Measurements from ENCODE around the gene MTMR10. TPM values are rescaled to one million over a fixed set of nuclear protein-coding genes. Genes with fewer than 3 reads are reported as not detected.

Gene MTMR10
- total and polyA plus RNA-seq, 2 donors (not counting 1 experiment from before 2014, with no cell fraction given), result 17.3 to 44.6 TPM

DNA sequence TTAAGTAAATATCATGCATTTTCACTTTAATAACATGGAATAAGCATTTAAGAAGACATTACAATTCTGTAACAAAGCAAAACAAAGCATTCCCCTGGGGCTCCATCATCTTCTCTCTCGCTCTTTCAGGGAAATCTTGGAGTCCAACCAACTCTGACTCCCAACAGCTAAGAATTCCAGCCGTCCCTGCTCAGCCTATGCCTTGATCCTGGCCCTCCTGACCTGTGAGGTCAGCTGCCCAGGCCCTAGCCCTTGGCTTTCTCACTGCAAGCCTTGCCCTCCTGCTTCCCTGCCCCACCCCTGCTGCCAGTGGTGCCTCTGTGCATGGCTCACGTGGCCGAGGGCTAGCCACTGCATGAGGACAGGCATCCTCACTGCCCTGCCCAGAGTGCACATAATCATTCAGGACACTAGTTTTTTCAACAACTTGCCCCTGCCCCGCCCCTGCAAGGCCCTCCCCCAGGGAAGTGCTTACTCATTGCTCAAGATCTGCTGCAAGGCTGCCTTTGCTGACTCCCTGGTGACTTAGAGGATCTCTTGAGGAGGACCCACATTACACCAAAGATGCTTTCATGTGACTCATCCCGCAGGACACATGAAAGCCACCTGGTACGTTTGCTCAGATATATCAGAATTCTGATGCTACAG, 37.6 kb downstream of the MTMR10 start:
- H3K79me2 ChIP-seq (ENCODE audit: control insufficient read depth, insufficient read depth, low read length), result no peaks in the 10 kb centered on the region
- peaks cover 9% of the 10 kb centered on the region for H3K4me1 ChIP-seq (ENCODE audit: control insufficient read depth, extremely low read depth, insufficient read depth, low read length)
- no peak for TF ChIP-seq EZH2 (IDR thresholded peaks at IDR 0.05; ENCODE audit: low read length, missing control alignments)
- TF ChIP-seq, protein P1, sequence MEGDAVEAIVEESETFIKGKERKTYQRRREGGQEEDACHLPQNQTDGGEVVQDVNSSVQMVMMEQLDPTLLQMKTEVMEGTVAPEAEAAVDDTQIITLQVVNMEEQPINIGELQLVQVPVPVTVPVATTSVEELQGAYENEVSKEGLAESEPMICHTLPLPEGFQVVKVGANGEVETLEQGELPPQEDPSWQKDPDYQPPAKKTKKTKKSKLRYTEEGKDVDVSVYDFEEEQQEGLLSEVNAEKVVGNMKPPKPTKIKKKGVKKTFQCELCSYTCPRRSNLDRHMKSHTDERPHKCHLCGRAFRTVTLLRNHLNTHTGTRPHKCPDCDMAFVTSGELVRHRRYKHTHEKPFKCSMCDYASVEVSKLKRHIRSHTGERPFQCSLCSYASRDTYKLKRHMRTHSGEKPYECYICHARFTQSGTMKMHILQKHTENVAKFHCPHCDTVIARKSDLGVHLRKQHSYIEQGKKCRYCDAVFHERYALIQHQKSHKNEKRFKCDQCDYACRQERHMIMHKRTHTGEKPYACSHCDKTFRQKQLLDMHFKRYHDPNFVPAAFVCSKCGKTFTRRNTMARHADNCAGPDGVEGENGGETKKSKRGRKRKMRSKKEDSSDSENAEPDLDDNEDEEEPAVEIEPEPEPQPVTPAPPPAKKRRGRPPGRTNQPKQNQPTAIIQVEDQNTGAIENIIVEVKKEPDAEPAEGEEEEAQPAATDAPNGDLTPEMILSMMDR (conservative IDR thresholded peaks at IDR 0.05 in 1 of 2, IDR thresholded peaks at IDR 0.05 in 1 of 2; ENCODE audit: low read depth in 1 of 2, low read length in 2 of 2), result no peak
- no peaks in the 10 kb centered on the region for H3K27me3 ChIP-seq (ENCODE audit: control insufficient read depth, insufficient read depth, low read length)
- H2AFZ ChIP-seq (ENCODE audit: low read length), result no peak overlapping the region
- H3K4me2 ChIP-seq (ENCODE audit: extremely low read depth, insufficient read depth, low read length), result peak overlapping the region; percentile 65
- peak overlapping the region; percentile 77 for H3K27ac ChIP-seq (ENCODE audit: insufficient read depth, low read length)
- H3K36me3 ChIP-seq (ENCODE audit: control insufficient read depth, insufficient read depth, low read length), result peaks cover 17% of the 10 kb centered on the region
- no peaks in the 10 kb centered on the region for H3K9me3 ChIP-seq (ENCODE audit: control insufficient read depth, insufficient read depth, low read depth, low read length)
- no peaks in the 10 kb centered on the region for H4K20me1 ChIP-seq (ENCODE audit: control insufficient read depth, extremely low read depth, insufficient read depth, low read length)
- DNase-seq (ENCODE audit: low read depth in 2 of 2), result peak; percentile 84 to 94
- peak overlapping the region; percentile 27 for H3K9ac ChIP-seq (ENCODE audit: insufficient read depth, low read length)
- no peak overlapping the region for H3K4me3 ChIP-seq (replicated peaks in 1 of 4; ENCODE audit: control extremely low read depth in 1 of 4, insufficient read depth in 1 of 4, low read depth in 3 of 4, low read length in 4 of 4)

DNA sequence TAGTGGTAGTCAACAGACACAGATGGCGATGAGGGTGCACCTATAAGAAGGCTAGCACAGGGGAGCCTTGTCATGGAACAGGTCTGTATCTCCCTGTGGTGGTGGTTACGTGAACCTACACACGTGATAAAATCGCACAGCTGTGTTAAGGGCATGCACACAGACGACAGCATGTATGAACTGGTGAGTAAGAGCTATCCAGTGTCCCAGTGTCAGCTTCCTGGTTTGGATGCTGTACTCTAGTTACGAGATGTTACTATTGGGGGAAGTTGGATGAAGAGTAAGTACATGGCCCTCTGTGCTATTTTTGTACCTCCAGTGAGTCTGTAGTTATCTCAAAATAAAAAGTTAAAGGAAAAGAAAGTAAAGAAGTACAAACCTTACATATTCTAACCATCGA, 38.2 kb downstream of the MTMR10 start:
- Histone ChIP-seq H3K27ac (ENCODE audit: insufficient read depth, low read length) (peak overlapping the region; percentile 77), H3K36me3 (ENCODE audit: control insufficient read depth, insufficient read depth, low read length) (peaks cover 17% of the 10 kb centered on the region)
- DNase-seq (ENCODE audit: low read depth in 2 of 2), result no peak

DNA sequence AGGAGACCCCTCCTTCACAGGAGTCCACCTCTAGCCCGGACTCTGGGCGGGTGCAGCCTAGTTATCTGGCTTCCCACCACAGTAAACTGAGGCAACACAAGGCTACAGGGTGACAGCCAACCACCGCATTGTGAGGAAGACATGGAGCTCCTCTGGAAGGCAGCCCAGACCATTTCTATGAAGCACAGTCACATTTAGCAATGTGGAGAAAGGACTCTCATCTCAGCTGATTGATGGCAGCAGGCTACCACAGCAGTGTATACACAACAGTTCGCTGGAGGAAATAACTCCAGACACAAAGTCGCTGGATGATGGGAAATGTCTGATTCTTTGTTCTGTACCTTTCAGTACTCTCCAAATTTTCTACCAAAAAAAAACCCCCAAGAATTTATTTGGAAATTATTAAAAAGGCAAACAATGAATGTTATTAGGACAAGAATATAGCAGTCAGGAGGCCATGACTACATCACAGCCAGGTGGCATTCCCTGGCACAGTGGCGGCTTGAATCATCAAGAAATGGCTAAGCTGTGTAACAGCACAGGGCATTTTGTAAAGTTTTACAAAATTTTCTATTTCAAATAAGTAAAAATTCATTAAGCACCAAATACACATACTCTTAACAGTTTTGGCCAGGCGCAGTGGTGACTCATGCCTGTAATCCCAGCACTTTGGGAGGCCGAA, 47.6 kb downstream of the MTMR10 start:
- no peak overlapping the region for H3K4me3 ChIP-seq (replicated peaks in 1 of 4; ENCODE audit: control extremely low read depth in 1 of 4, insufficient read depth in 1 of 4, low read depth in 3 of 4, low read length in 4 of 4)
- no peaks in the 10 kb centered on the region for H3K9me3 ChIP-seq (ENCODE audit: control insufficient read depth, insufficient read depth, low read depth, low read length)
- no peak overlapping the region for H3K4me2 ChIP-seq (ENCODE audit: extremely low read depth, insufficient read depth, low read length)
- H4K20me1 ChIP-seq (ENCODE audit: control insufficient read depth, extremely low read depth, insufficient read depth, low read length), result peaks cover 3% of the 10 kb centered on the region
- H3K27ac ChIP-seq (ENCODE audit: insufficient read depth, low read length), result no peak overlapping the region
- DNase-seq (ENCODE audit: low read depth in 2 of 2), result peak; percentile 12 to 29
- H3K27me3 ChIP-seq (ENCODE audit: control insufficient read depth, insufficient read depth, low read length), result no peaks in the 10 kb centered on the region
- no peaks in the 10 kb centered on the region for H3K4me1 ChIP-seq (ENCODE audit: control insufficient read depth, extremely low read depth, insufficient read depth, low read length)
- no peak overlapping the region for H3K9ac ChIP-seq (ENCODE audit: insufficient read depth, low read length)
- peaks cover 28% of the 10 kb centered on the region for H3K36me3 ChIP-seq (ENCODE audit: control insufficient read depth, insufficient read depth, low read length)
- no peak overlapping the region for H2AFZ ChIP-seq (ENCODE audit: low read length)
- no peaks in the 10 kb centered on the region for H3K79me2 ChIP-seq (ENCODE audit: control insufficient read depth, insufficient read depth, low read length)
- TF ChIP-seq, protein P1 (conservative IDR thresholded peaks at IDR 0.05 in 1 of 2, IDR thresholded peaks at IDR 0.05 in 1 of 2; ENCODE audit: low read depth in 1 of 2, low read length in 2 of 2), result no peak
- no peak for TF ChIP-seq EZH2 (IDR thresholded peaks at IDR 0.05; ENCODE audit: low read length, missing control alignments)

More for the DNA sequence above, 38.2 kb downstream of the MTMR10 start:
- Histone ChIP-seq H3K9me3 (ENCODE audit: control insufficient read depth, insufficient read depth, low read depth, low read length) (no peaks in the 10 kb centered on the region), H4K20me1 (ENCODE audit: control insufficient read depth, extremely low read depth, insufficient read depth, low read length) (no peaks in the 10 kb centered on the region), H3K4me3 (replicated peaks in 1 of 4; ENCODE audit: control extremely low read depth in 1 of 4, insufficient read depth in 1 of 4, low read depth in 3 of 4, low read length in 4 of 4) (no peak overlapping the region), H3K9ac (ENCODE audit: insufficient read depth, low read length) (no peak overlapping the region), H3K4me1 (ENCODE audit: control insufficient read depth, extremely low read depth, insufficient read depth, low read length) (peaks cover 9% of the 10 kb centered on the region), H3K4me2 (ENCODE audit: extremely low read depth, insufficient read depth, low read length) (no peak overlapping the region), H3K27me3 (ENCODE audit: control insufficient read depth, insufficient read depth, low read length) (no peaks in the 10 kb centered on the region), H3K79me2 (ENCODE audit: control insufficient read depth, insufficient read depth, low read length) (no peaks in the 10 kb centered on the region), H2AFZ (ENCODE audit: low read length) (no peak overlapping the region)
- TF ChIP-seq, protein P1 (conservative IDR thresholded peaks at IDR 0.05 in 1 of 2, IDR thresholded peaks at IDR 0.05 in 1 of 2; ENCODE audit: low read depth in 1 of 2, low read length in 2 of 2), result no peak
